WERI-Rb-1 (cell line): Measurements from ENCODE around the gene CHRM5.

Experiments used
- DNase-seq: peaks from one replicate; pipeline ENCODE4 v3.0.0-alpha.2; 2020
- H3K27ac ChIP-seq: fragments of 250-450 bp; sonication (Bioruptor Pico); 2 replicates; pipeline ENCODE4 v1.5.1; 2020; ENCODE audit warnings: mild to moderate bottlenecking, moderate library complexity
- H3K27me3 ChIP-seq: fragments of 250-450 bp; sonication (Bioruptor Pico); 2 replicates; pipeline ENCODE4 v1.5.1; 2021; ENCODE audit warnings: mild to moderate bottlenecking, low read depth, moderate library complexity; ENCODE audit not compliant: insufficient read depth, severe bottlenecking
- H3K36me3 ChIP-seq: fragments of 250-450 bp; sonication (Bioruptor Pico); 2 replicates; pipeline ENCODE4 v1.5.1; 2020; ENCODE audit warnings: mild to moderate bottlenecking, moderate library complexity
- H3K4me3 ChIP-seq: 2 replicates; pipeline ENCODE4 v1.5.1; 2011; ENCODE audit warnings: low read depth, mild to moderate bottlenecking, control low read depth, low read length
- H3K9me3 ChIP-seq: fragments of 250-450 bp; sonication (Bioruptor Pico); 2 replicates; pipeline ENCODE4 v1.5.1; 2021; ENCODE audit warnings: mild to moderate bottlenecking, moderate library complexity; ENCODE audit not compliant: severe bottlenecking
- CTCF ChIP-seq: IDR thresholded peaks from 2 replicates; pipeline ENCODE4 v1.5.1; 2011; ENCODE audit warnings: low read depth, mild to moderate bottlenecking, control low read depth, inconsistent platforms, low read length

The CHRM5 gene

GRCh38 chr15:33968224-33968623 is at the start of gene CHRM5:
TSS of gene CHRM5 (plus strand) at chr15:33968497. CDS start at chr15:34062718, 94,221 bp downstream.
- no peak for TF ChIP-seq CTCF
- H3K4me3 ChIP-seq, result peak within 1 kb of the TSS; percentile 55
- H3K27ac ChIP-seq, result peak within 1 kb of the TSS; percentile 64
- DNase-seq, result no peak
- no peaks in the 10 kb centered on the region for H3K9me3 ChIP-seq
- H3K27me3 ChIP-seq, result no peaks in the 10 kb centered on the region
- H3K36me3 ChIP-seq, result no peaks in the 10 kb centered on the region

GRCh38 chr15:33923446-33923845 is 44.9 kb upstream of the CHRM5 start:
- no peak for TF ChIP-seq CTCF
- no peak overlapping the region for H3K4me3 ChIP-seq
- H3K27me3 ChIP-seq, result no peaks in the 10 kb centered on the region
- DNase-seq, result no peak
- H3K36me3 ChIP-seq, result no peaks in the 10 kb centered on the region
- H3K27ac ChIP-seq, result no peak overlapping the region
- H3K9me3 ChIP-seq, result no peaks in the 10 kb centered on the region

- DNase-seq, result no peak
- no peaks in the 10 kb centered on the region for H3K27me3 ChIP-seq
- H3K27ac ChIP-seq, result no peak overlapping the region
- no peak overlapping the region for H3K4me3 ChIP-seq
- H3K36me3 ChIP-seq, result no peaks in the 10 kb centered on the region
- H3K9me3 ChIP-seq, result no peaks in the 10 kb centered on the region
- TF ChIP-seq CTCF, result no peak
Measured at GRCh38 chr15:33926260-33926659, 42.0 kb upstream of the CHRM5 start.

- TF ChIP-seq CTCF, result no peak
- H3K27ac ChIP-seq, result no peak overlapping the region
- H3K4me3 ChIP-seq, result no peak overlapping the region
- H3K9me3 ChIP-seq, result no peaks in the 10 kb centered on the region
- DNase-seq, result no peak
- no peaks in the 10 kb centered on the region for H3K27me3 ChIP-seq
- H3K36me3 ChIP-seq, result no peaks in the 10 kb centered on the region
Measured at GRCh38 chr15:33932734-33933133, 35.6 kb upstream of the CHRM5 start.

- no peaks in the 10 kb centered on the region for H3K9me3 ChIP-seq
- DNase-seq, result no peak
- H3K4me3 ChIP-seq, result no peak overlapping the region
- no peak overlapping the region for H3K27ac ChIP-seq
- TF ChIP-seq CTCF, result no peak
- H3K36me3 ChIP-seq, result no peaks in the 10 kb centered on the region
- H3K27me3 ChIP-seq, result no peaks in the 10 kb centered on the region
Measured at GRCh38 chr15:33934396-33934795, 33.9 kb upstream of the CHRM5 start.

- H3K36me3 ChIP-seq, result no peaks in the 10 kb centered on the region
- H3K27ac ChIP-seq, result no peak overlapping the region
- TF ChIP-seq CTCF, result no peak
- DNase-seq, result no peak
- H3K27me3 ChIP-seq, result no peaks in the 10 kb centered on the region
- H3K4me3 ChIP-seq, result no peak overlapping the region
- no peaks in the 10 kb centered on the region for H3K9me3 ChIP-seq
Measured at GRCh38 chr15:33934921-33935320, 33.4 kb upstream of the CHRM5 start.
